AML-193 (cell line): ENCODE results near the gene ZBED4.

ENCODE experiments used
- DNase-seq, 2 experiments: peaks; one replicate each; lab custom pipeline; 2025; lab: John Stamatoyannopoulos, UW

ZBED4 gene

DNA sequence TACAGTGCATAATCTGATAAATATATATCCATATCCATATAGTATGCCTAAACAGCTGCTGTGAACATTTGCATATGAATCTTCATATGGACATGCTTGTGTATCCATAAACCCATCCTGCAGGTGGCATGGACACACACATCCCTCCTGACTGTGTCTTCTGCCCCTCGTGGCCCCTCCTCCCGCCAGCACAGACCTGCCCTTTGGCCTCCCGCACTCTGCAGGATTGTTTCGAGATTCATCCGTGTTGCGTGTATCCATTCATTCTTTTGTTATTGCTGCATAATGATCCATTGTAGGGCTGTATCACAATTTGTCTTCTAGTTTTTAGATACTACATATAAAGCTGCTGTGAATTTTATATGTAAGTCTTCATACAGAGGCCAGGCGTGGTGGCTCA, 24.0 kb downstream of the ZBED4 start:
- DNase-seq, result no peak

DNA sequence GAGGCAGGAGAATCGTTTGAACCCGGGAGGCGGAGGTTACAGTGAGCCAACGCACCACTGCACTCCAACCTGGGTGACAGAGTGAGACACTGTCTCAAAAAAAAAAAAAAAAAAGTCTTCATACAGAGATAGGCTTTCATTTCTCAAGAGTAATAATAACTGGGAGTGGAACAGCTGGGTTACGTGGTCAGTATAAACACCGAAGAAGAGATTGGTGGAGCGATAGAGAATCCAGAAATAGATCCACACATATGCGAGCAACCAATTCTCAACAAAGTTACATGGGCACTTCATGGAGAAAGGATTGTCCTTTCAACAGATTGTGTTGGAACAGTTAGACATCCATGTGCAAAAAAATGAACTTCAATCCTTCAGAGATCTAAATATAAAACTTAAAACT, 24.6 kb downstream of the ZBED4 start:
- DNase-seq, result no peak

DNA sequence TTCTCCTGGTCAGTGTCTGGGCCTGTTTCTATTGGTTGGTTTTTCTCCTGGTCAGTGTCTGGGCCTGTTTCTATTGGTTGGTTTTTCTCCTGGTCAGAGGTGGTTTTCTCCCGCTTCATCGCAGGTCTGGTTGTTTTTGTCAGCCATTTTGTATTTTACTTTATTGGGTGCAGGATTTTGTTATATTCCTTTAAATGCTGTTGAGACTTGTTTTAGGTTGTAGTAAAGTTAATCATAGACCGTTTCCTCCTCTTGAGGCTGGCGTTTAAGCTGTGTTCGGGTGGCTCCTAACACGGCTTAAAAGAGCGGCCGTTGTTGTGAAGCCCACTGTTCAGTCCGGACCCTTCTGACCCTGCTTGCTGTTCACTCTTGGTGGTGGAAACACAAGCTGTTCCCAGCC, 26.2 kb downstream of the ZBED4 start:
- DNase-seq, result no peak

DNA sequence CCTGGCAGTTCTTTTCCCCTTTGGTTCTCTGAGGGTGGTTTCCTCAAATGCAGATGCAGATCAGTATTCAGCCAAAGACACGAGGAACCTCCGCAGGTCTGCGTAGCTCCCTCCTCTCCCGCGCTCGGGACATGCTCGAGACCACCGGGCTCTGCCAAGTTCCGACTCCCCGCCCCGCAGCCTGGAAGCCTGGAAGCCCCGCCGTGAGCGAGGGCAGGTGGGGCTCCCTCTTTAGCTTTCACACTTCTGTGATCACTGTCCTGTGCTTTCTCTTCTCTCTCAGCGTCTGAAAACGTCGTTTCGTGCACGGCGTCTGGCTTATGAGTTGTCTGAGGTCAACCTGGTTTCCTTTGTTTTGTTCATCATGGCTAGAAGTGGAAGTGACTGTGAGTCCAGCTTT, 26.6 kb downstream of the ZBED4 start:
- DNase-seq, result no peak

DNA sequence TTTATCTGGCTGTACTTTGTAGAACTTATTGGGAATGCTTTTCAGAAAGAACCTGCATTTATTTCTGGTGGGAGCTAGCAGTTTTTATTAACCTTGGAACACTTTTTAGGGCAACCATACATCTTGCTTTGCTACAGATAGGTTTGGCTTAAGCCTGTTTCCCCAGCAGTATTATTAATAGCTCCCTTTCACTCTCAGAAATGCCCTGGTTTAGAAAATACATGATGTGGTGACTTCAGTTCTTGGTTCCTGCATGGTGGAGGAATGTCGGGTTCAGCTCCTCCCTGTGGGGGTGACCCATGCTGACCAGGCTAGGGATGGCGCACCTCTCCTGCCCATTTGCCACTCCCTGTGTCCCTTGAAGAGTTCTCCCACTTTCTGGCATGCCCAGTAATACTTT, 28.2 kb downstream of the ZBED4 start:
- DNase-seq, result no peak

DNA sequence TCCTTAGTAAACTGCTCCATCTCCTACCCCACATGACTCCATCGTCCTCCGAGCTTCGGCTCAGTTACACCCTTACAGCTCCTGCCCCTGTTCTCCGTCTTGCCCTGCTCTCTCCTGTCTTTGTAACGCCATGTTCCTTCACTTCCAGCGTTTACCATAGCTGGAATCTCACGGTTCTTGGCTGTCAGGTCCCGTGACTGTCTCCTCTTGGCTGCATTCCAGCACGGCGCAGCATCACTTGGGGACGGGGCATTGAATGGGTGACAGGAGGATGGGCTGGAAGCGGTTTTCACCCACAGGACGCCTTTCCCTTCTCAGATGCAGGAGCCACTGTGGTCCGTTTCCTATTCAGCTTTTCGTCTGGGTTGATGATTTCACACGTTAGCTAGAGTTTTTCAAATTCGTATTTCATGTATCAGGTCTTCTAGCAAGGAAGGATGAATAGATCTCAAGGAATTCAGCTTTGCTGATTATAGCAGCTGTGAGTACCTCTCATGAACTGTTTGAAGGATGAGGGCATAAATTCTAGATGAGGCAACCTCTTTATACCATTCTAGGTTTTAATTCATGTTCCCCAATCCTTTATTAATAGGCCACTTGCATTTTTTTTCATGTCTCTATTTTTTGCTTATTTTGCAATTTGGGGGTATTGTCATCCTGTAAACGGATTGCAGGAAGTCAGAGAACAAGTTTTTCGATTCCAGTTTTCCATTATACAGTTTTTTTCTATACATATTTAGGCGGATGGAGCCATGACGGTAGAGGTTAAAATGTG, 29.1 kb downstream of the ZBED4 start:
- no peak for DNase-seq

DNA sequence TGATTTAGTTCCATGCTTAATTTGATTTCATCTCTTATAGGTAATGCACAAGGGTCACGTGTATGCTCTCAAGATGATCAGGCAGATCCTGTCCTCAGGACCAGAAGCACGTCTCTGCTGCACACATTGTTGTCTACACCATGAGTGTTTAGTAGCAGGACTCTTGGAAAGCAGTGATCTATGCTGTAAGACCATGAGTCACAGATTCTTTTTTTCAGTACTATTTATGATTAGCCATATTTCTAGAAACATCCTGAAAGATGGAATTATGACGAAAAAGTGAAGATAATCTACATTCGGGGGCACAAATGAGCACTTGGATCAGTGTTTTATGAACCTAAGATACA, 29.6 kb downstream of the ZBED4 start:
- DNase-seq, result no peak

DNA sequence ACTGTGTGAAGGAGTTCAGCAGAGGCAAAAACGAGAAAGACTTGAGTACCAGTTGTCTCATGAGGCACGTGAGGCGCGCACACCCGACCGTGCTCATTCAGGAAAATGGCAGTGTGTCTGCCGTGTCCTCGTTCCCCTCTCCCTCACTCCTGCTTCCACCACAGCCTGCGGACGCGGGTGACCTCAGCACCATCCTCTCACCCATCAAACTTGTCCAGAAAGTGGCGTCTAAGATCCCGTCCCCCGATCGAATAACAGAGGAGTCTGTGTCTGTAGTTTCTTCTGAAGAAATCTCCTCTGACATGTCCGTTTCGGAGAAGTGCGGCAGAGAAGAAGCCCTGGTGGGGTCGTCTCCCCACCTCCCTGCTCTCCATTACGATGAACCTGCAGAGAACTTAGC, 30.4 kb downstream of the ZBED4 start:
- no peak for DNase-seq

DNA sequence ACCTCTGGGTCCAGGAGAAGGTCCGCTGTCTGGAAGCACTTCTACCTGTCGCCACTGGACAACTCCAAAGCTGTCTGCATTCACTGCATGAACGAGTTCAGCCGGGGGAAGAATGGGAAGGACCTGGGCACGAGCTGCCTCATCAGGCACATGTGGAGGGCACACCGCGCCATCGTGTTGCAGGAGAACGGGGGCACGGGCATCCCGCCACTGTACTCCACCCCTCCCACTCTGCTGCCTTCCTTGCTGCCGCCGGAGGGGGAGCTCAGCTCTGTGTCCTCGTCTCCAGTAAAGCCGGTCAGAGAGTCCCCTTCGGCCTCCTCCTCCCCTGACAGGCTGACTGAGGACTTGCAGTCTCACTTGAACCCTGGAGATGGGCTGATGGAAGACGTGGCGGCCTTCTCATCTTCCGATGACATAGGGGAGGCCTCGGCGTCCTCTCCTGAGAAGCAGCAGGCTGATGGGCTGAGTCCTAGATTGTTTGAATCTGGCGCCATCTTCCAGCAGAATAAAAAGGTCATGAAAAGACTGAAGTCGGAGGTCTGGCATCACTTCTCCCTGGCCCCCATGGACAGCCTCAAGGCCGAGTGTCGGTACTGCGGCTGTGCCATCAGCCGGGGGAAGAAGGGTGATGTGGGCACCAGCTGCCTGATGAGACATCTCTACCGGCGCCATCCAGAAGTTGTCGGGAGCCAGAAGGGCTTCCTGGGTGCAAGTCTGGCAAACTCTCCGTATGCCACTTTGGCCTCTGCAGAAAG, 31.0 kb downstream of the ZBED4 start:
- DNase-seq, result no peak

DNA sequence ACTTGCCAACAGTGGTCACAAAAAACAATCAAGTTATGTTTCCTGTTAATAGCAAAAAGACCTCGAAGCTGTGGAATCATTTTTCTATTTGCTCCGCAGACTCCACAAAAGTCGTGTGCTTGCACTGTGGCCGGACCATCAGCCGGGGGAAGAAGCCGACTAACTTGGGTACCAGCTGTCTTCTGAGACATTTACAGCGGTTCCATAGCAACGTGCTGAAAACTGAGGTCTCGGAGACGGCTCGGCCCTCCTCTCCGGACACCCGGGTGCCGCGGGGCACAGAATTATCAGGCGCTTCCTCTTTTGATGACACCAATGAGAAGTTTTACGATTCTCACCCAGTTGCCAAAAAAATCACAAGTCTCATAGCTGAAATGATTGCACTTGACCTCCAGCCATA, 31.6 kb downstream of the ZBED4 start:
- no peak for DNase-seq

DNA sequence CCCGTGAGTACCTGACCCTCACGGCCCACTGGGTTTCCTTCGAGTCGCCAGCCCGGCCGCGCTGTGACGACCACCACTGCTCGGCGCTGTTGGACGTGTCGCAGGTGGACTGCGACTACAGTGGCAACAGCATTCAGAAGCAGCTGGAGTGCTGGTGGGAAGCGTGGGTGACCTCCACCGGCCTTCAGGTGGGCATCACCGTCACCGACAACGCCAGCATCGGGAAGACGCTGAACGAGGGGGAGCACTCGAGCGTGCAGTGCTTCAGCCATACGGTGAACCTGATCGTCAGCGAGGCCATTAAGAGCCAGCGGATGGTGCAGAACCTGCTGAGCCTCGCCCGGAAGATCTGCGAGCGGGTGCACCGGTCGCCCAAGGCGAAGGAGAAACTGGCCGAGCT, 32.2 kb downstream of the ZBED4 start:
- DNase-seq, result no peak

DNA sequence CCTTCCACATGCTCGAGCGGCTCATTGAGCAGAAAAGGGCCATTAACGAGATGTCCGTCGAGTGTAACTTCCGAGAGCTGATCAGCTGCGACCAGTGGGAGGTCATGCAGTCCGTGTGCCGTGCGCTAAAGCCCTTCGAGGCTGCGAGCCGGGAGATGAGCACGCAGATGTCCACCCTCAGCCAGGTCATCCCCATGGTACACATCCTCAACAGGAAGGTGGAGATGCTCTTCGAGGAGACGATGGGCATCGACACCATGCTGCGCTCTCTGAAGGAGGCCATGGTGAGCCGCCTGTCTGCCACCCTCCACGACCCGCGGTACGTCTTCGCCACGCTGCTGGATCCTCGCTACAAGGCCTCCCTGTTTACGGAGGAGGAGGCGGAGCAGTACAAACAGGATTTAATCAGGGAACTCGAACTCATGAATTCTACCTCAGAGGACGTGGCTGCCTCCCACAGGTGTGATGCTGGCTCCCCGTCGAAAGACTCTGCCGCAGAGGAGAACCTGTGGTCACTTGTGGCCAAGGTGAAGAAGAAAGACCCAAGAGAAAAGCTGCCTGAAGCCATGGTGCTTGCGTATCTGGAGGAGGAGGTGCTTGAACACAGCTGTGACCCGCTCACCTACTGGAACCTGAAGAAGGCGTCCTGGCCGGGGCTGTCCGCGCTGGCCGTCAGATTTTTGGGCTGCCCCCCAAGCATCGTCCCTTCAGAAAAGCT, 32.9 kb downstream of the ZBED4 start:
- no peak for DNase-seq

DNA sequence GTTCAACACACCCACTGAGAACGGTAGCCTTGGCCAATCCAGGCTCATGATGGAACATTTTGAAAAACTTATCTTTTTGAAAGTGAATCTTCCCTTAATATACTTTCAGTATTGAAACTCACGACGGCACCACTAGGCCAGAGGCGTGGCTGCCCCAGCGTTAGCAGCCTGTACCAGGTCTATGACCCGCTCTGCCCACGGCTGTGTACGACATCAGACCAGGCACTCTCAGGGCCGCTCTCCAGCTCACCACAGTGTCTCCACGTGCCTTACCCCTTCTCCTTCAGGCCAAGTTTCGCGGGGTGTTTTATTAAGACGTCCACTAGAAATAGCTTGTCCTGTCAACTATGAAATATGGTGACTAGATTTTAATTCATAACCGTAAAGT, 33.4 kb downstream of the ZBED4 start:
- DNase-seq, result no peak

DNA sequence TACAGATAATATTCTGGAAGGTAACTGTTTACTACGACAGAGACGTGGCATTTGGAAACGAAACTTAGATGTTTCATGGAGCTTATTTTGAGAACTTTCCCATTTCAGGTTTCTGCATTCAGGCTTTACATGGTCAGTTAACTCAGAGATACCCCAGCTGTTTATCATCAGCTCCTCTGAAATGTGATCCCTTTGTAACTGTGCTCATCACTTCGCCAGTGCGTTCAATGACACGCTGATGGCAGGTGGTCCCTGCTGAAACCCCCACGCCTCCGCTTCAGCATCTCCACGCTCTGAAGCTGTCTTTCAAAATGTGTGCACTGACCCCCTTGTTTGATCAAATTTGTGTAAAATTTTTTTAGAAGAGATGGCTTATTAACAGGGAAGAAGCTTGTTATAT, 34.1 kb downstream of the ZBED4 start:
- DNase-seq, result no peak

DNA sequence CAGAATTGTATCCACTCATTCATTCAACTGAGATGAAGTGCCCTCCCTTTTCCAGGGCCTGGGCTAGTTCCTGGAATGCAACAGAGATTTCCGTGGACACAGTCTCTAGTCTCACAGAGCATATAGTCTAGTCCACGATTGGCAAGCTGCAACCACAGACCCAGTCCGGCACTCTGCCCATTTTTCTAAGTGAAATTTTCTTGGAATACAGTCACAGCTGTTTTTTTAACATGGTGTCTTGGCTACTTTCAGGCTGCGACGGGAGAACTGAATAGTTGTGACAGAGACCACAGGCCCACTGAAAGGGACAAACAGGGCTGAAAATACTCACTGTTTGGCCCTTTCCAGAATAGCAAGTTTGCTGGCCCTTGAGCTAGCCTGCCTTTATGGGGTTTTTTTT, 35.4 kb downstream of the ZBED4 start:
- no peak for DNase-seq

DNA sequence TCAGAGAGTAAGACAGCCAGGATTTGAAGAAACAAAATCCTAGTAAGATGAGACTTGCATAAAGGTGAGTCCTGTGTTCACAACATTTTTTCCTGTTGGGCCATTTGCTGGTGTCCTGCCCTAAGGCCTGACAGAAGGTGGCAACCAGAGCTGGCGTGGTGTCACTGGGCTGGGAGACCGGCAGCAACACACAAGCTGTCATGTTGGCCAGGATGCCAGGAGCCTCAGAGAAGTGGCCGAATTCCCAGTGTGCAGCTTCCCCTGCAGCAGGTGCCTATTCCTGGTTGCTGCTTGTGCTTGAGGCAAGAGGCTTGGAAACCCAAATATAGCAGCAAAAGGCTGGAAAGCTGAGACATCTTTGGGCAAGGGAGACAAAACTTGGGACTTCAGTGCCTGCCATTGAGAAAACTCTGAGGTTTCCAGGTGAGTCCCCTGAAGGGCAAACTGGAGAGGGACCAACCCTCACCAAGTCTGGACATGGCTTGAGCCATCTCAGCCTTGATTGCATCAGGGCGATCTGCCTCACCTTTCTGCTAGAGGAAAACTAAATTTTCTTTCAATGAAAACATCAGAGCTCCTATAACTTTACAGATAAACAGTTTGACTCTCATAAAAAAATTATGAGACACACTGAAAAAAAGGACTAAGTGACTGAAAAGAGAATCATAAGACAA, 38.7 kb downstream of the ZBED4 start:
- DNase-seq, result no peak

DNA sequence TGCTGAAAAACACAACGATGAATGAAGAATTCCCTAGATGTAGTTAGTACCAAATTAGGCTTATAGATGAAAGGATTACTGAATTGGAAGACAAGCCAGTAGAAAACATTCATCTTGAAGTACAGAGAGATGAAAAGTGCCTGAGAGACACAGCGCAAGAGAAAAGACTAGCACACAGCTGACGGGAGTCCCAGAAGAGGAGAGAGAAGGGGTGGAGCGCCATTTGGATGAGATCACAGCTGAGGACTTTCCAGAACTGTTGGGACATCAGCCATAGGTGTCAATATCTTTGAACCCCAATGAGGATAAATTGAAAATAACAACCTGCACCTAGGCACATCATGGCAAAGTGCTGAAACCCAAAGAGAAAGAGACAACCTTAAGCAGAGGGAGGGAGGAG, 39.4 kb downstream of the ZBED4 start:
- no peak for DNase-seq

DNA sequence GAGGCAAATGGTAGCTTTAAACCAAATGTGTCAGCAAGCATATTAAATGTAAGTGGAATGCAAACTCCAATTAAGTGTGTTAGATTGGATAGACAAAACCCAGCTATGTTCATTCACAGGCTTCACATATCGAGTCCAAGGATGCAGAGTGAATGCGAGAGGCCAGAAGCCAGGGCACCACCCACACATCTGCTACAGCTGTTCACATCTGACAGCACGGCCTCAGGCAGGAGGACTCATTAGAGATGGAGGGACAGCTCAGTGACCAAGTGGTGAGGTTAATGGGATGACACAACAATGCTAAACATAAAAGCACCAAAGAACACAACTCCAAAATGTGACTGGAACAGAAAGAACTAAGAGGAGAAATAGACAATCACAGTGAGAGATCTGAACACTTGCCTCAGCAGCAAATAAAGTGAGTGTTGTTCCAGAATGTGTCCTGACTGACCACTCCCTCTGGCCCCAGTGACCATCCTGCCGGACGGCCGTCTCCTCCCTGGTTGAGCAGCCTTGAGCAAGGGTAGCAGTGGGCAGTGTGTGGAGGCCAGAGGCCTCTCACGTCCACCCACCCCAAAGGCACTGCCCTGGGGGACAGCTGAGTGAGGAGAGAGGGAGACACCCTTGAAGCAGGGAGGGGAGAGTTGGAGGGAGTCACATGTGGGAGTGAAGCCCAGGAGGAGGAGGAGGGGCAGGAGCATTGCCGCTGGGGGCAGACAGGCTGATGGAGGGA, 40.8 kb downstream of the ZBED4 start:
- DNase-seq, result no peak

DNA sequence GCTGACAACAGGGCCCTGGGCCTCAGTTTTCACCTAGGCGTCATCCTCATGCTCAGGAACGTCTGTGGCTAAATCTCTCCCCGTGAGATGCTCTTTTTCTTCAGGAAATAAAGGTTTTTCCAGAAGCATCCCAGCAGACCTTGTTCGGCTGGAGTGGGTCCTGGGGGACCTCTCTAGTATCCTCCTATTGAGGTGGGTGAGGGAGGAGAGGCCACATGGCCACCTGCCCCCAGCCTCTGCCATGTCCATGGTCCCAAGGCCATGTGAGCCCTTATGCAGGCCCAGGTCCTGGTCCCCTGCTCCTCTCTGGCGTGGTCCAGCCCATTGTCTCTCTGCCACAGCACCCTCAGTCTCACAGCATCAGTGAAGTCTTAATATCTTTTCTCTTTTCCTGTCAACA, 42.6 kb downstream of the ZBED4 start:
- no peak for DNase-seq

DNA sequence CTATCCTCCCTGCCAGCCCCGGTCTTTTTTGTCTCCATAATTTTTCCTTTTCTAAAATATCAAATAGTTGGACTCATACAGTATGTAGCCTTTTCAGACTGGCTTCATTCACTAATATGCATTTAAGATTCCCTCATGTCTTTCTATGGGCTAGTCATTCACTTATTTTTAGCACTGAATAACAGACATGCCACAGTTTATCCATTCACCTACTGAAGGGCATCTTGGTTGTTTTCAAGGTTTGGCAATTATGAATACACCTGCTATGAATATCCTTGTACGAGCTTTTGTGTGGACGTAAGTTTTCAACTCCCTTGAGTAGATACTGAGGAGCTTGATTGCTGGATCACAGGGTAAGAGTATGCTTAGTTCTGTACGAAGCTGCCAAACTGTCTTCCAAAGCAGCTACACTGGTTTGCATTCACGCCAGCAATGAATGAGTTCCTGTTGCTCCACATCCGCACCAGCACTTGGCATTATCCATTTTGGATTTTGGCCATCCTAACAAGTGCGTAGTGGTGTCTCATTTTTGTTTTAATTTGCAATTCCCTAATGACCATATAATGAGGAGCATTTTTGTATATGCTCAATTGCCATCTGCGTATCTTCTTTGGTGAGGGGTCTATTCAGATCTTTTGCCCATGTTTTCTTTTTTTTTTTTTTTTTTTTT, 43.5 kb downstream of the ZBED4 start:
- DNase-seq, result no peak

DNA sequence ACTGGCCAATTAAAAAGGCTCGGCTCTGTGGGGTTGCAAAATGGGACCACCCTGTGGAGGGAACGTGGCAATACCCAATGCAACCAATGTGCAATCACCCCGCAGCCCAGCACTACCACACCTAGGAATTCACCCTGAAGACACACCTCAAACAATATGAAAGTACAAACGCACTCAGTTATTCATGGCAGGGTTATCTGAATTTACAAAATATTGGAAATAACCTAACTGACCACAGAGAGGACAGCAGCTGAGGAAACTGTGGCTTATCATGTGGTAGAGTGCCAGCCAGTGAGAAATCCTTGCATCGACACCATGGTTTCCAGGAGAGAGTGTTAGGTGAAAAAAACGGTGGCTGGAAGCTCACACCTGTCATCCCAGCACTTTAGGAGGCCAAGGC, 45.9 kb downstream of the ZBED4 start:
- no peak for DNase-seq
